ENCODE measurements around the gene USP36. TPM values are rescaled to one million over a fixed set of nuclear protein-coding genes. Genes with fewer than 3 reads are reported as not detected.
"Not testable (repeated sequence)": the region's sequence is repeated elsewhere in the genome, so short reads cannot be mapped to it uniquely, and the experiment has no call there.

The USP36 gene
- total RNA-seq, 4 donors from 2014 or later = 6.5 to 102 (median 31.9) TPM

GRCh38 chr17:78868391-78868790 is 27.8 kb upstream of the USP36 start:
- intact Hi-C loops (cut with DNase I; ENCODE audit: low total_unique reads) = loop anchor here (10.0 kb wide), 1 partner anchor 56 kb away; the partner anchor contains the start of gene TIMP2
- Histone ChIP-seq H3K27ac (peak overlapping the region in 1 of 2 donors; percentile 92), H3K4me3 (no peak overlapping the region), H3K4me1 (no peaks in the 10 kb centered on the region), H3K36me3 (no peaks in the 10 kb centered on the region), H3K27me3 (no peaks in the 10 kb centered on the region), H3K9me3 (no peaks in the 10 kb centered on the region)
- no peak for DNase-seq
- TF ChIP-seq CTCF (IDR thresholded peaks at IDR 0.05) = no peak
- no peak for TF ChIP-seq POLR2A (IDR thresholded peaks at IDR 0.05)

GRCh38 chr17:78867046-78867445 is 26.4 kb upstream of the USP36 start:
- H3K9me3 ChIP-seq, H3K27me3 ChIP-seq, H3K36me3 ChIP-seq, H3K4me1 ChIP-seq, DNase-seq, H3K4me3 ChIP-seq: not testable (repeated sequence)
- intact Hi-C loops (cut with DNase I; ENCODE audit: low total_unique reads) = loop anchor here (2.0 to 10.0 kb wide), 2 partner anchors 58 to 104 kb away; partner anchors contain the start of gene TIMP2
- peak overlapping the region; percentile 54 to 92 for H3K27ac ChIP-seq

GRCh38 chr17:78865682-78866390 is 25.2 kb upstream of the USP36 start:
- Histone ChIP-seq H3K4me3 (no peak overlapping the region), H3K9me3 (no peaks in the 10 kb centered on the region), H3K27ac (peak overlapping the region; percentile 54 to 92), H3K27me3 (no peaks in the 10 kb centered on the region), H3K4me1 (no peaks in the 10 kb centered on the region), H3K36me3 (no peaks in the 10 kb centered on the region)
- TF ChIP-seq CTCF (IDR thresholded peaks at IDR 0.05) (peak; percentile 91 to 93 (median 93)), POLR2A (IDR thresholded peaks at IDR 0.05) (no peak)
- intact Hi-C loops (cut with DNase I; ENCODE audit: low total_unique reads) = loop anchor here (2.0 to 10.0 kb wide), 2 partner anchors 59 to 105 kb away; partner anchors contain the start of gene TIMP2
- DNase-seq = peak; percentile 82 to 86

- no peak for DNase-seq
- no peaks in the 10 kb centered on the region for H3K4me1 ChIP-seq
- peak overlapping the region; percentile 84 to 92 for H3K27ac ChIP-seq
- no peak overlapping the region for H3K4me3 ChIP-seq
- no peaks in the 10 kb centered on the region for H3K27me3 ChIP-seq
- H3K36me3 ChIP-seq = no peaks in the 10 kb centered on the region
- no peaks in the 10 kb centered on the region for H3K9me3 ChIP-seq
- TF ChIP-seq POLR2A (IDR thresholded peaks at IDR 0.05) = no peak
- TF ChIP-seq CTCF (IDR thresholded peaks at IDR 0.05) = no peak
- intact Hi-C loops (cut with DNase I; ENCODE audit: low total_unique reads) = loop anchor here (10.0 kb wide), 1 partner anchor 61 kb away; the partner anchor contains the start of gene TIMP2
These were observed 23.5 kb upstream of the USP36 start for GRCh38 chr17:78864117-78864516.

- H3K27me3 ChIP-seq = no peaks in the 10 kb centered on the region
- H3K4me3 ChIP-seq = no peak overlapping the region
- TF ChIP-seq POLR2A (IDR thresholded peaks at IDR 0.05) (peak; percentile 32 to 43), CTCF (IDR thresholded peaks at IDR 0.05) (no peak)
- no peaks in the 10 kb centered on the region for H3K36me3 ChIP-seq
- intact Hi-C loops (cut with DNase I; ENCODE audit: low total_unique reads) = loop anchor here (10.0 kb wide), 1 partner anchor 62 kb away; the partner anchor contains the start of gene TIMP2
- H3K4me1 ChIP-seq = no peaks in the 10 kb centered on the region
- no peaks in the 10 kb centered on the region for H3K9me3 ChIP-seq
- peak; percentile 89 to 94 for DNase-seq
- peak overlapping the region; percentile 84 to 92 for H3K27ac ChIP-seq
These were observed 21.7 kb upstream of the USP36 start for GRCh38 chr17:78862073-78863023.

Data from uterus (tissue), 4 donors.